GM12801 (cell line): ENCODE measurements around the gene HOXC12.

ENCODE experiments used
- CTCF ChIP-seq: IDR thresholded peaks from one replicate; pipeline ENCODE4 v1.5.1; 2011; ENCODE audit warnings: control low read depth; ENCODE audit not compliant: insufficient read length; ENCODE audit errors: extremely low read depth

HOXC12 gene

GRCh38 chr12:54001283-54002187 is 46.8 kb downstream of the HOXC12 start:
- no peak for TF ChIP-seq CTCF

- no peak for TF ChIP-seq CTCF
Observed at GRCh38 chr12:54002278-54002914, 47.7 kb downstream of the HOXC12 start.

GRCh38 chr12:54002915-54003389 is 48.2 kb downstream of the HOXC12 start:
- no peak for TF ChIP-seq CTCF

GRCh38 chr12:54003625-54004024 is 48.9 kb downstream of the HOXC12 start:
- no peak for TF ChIP-seq CTCF

- no peak for TF ChIP-seq CTCF
Observed at GRCh38 chr12:54004063-54004840, 49.5 kb downstream of the HOXC12 start.

- TF ChIP-seq CTCF: no peak
Observed at GRCh38 chr12:54004841-54005530, 50.3 kb downstream of the HOXC12 start.
